GM12891 (cell line): ENCODE results near the gene ZNF764. TPM values are rescaled to one million over a fixed set of nuclear protein-coding genes. Genes with fewer than 3 reads are reported as not detected.
A peak's percentile ranks its signal among the peaks of the same experiment; 100 is the strongest.

ENCODE experiments used
- DNase-seq: peaks from one replicate; pipeline ENCODE4 v3.0.0; 2011; ENCODE audit warnings: low spot score; ENCODE audit not compliant: insufficient read length
- FAIRE-seq: peaks from 2 replicates; lab custom pipeline; 2011; peaks lifted over from hg19 to GRCh38; lab: Jason Lieb, UNC
- PAX5 ChIP-seq: IDR thresholded peaks from 2 replicates; pipeline ENCODE4 v1.6.1; 2011; ENCODE audit warnings: low read length, moderate library complexity, mild to moderate bottlenecking; ENCODE audit not compliant: insufficient read depth, severe bottlenecking
- POLR2A ChIP-seq: IDR thresholded peaks from 2 replicates; pipeline ENCODE4 v1.6.1; 2011; ENCODE audit warnings: low read depth, low read length, control low read depth
- POLR2AphosphoS5 ChIP-seq: IDR thresholded peaks from 2 replicates; pipeline ENCODE4 v1.6.1; 2011; ENCODE audit warnings: low read depth, low read length, control low read depth
- POU2F2 ChIP-seq: IDR thresholded peaks from 2 replicates; pipeline ENCODE4 v1.6.1; 2011; ENCODE audit warnings: low read depth, mild to moderate bottlenecking, control low read depth, low read length, moderate library complexity
- SPI1 ChIP-seq: IDR thresholded peaks from 2 replicates; pipeline ENCODE4 v1.6.1; 2011; ENCODE audit warnings: low read depth, low read length, control low read depth
- TAF1 ChIP-seq: IDR thresholded peaks from 2 replicates; pipeline ENCODE4 v1.6.1; 2011; ENCODE audit warnings: low read depth, low read length, control low read depth
- polyA plus RNA-seq: library from polyadenylated mRNA; unstranded; fragments of >200 nt; gene quantifications from one replicate; pipeline ENCODE4 v1.2.1, GENCODE V29; 2012; ENCODE audit warnings: low read depth, missing spikeins, inconsistent platforms; ENCODE audit not compliant: missing spikeins

Gene ZNF764
- 4.2 TPM for polyA plus RNA-seq

DNA sequence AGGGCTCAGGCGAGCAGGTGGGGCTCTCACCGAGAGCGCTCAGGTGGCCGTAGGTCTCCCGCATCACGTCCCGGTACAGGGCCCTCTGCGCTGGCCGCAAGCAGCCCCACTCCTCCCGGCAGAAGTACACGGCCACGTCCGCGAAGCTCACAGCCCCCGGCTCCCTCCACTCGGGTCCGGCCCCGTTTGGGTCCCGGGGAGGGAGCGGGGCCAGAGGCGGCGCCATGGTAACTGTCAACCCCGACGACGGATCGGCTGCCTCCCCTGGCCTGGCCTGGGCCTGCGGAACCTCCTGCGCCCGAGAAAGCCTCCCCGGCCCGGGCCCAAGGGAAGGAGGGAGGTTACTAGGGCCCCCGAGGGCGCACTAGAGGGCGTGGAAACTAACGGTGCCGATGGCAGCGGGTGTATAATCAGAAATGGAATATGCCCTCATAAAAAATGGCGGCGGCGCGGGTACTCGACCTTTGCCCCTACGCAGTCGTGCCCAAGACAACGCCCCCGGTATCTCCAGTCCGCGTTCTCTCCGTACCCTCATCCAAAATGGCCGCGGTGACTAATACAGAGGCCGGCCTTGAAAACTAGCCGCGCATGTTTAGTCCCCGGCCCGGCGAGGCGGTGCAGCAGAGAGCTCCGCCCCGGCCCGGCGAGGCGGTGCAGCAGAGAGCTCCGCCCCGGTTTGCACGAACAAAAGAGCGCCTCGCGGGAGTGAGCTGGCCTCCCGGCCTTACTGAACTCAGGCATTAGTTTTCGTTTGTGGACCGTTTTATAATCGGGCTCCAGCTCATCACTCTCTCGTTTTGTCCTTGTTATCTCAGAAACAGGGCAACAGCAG, at the start of gene ZNF764:
Gene ZNF764 (minus strand): TSS at position 418 of the 832 bp plus-strand sequence. CDS start 192 bp downstream, at position 226.
- TF ChIP-seq PAX5 (no peak), SPI1 (no peak), POU2F2 (no peak), TAF1 (0 out of 2 replicates have a peak, but pooled peaks have one; percentile 42), POLR2AphosphoS5 (no peak), POLR2A (peak; percentile 64; the same call in 1 of the 2 replicates)
- peak; percentile 93 for FAIRE-seq
- peak; percentile 92 for DNase-seq

- DNase-seq (no peak), FAIRE-seq (no peak)
- TF ChIP-seq POLR2A (no peak), SPI1 (no peak), POLR2AphosphoS5 (no peak), TAF1 (no peak), PAX5 (no peak)
Measured at GRCh38 chr16:30606004-30606403, 47.8 kb upstream of the ZNF764 start.

- no peak for FAIRE-seq
- TF ChIP-seq TAF1 (no peak), PAX5 (no peak), POU2F2 (no peak), SPI1 (no peak), POLR2A (no peak), POLR2AphosphoS5 (no peak)
Measured at GRCh38 chr16:30605158-30605557, 47.0 kb upstream of the ZNF764 start.

GRCh38 chr16:30604316-30604947, 46.3 kb upstream of the ZNF764 start:
- no peak for TF ChIP-seq POLR2AphosphoS5
- no peak for DNase-seq
- FAIRE-seq, result no peak

More at GRCh38 chr16:30605158-30605557, 47.0 kb upstream of the ZNF764 start:
- DNase-seq, result no peak

DNA sequence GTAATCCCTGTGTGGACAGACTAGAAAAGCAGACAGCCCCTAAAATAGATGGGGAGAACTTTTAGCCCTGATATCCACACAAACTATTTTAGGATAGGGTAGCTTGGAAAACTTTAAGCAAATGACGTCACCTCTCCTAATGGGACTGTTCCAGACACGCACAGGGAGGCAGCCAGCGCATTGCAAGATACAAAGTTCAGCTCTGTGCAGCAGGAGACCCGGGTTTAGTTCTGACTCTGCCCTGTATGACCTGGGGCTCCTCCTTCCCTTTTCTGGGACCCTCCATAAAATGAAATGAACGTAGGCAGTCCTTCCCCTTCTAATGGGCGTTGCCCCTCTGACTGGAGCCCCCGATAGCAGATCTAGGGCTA, 45.8 kb upstream of the ZNF764 start:
- TF ChIP-seq POU2F2 (no peak), PAX5 (no peak), SPI1 (no peak), TAF1 (no peak), POLR2A (no peak), POLR2AphosphoS5 (no peak)
- DNase-seq, result no peak
- no peak for FAIRE-seq

GRCh38 chr16:30602616-30603277, 44.6 kb upstream of the ZNF764 start:
- DNase-seq (no peak), FAIRE-seq (no peak)
- TF ChIP-seq POLR2A, result no peak
- TF ChIP-seq POLR2AphosphoS5, result no peak
- TF ChIP-seq SPI1, result no peak
- TF ChIP-seq POU2F2, result no peak
- no peak for TF ChIP-seq TAF1
- TF ChIP-seq PAX5, result no peak

DNA sequence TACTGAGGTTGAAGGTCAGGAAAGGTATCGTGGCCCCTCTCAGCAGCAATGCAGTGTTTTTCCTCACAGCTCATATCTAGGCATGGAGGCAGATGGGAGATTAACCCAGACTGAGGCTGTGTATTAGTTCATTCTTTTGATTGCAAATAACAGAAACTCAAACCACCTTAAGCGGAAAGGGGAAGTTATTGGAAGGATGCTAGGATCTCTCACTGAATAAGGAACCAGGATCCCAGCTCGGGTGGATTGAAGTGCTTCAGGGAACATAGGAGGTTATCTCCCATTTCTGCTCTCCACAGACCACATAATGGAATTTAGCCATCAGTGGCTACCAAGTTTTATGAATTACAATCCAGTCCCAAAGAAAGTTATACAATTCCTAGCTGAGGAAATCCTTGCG, 43.8 kb upstream of the ZNF764 start:
- DNase-seq (no peak), FAIRE-seq (no peak)
- TF ChIP-seq POLR2A (no peak), TAF1 (no peak), SPI1 (no peak), PAX5 (no peak), POLR2AphosphoS5 (no peak), POU2F2 (no peak)

DNA sequence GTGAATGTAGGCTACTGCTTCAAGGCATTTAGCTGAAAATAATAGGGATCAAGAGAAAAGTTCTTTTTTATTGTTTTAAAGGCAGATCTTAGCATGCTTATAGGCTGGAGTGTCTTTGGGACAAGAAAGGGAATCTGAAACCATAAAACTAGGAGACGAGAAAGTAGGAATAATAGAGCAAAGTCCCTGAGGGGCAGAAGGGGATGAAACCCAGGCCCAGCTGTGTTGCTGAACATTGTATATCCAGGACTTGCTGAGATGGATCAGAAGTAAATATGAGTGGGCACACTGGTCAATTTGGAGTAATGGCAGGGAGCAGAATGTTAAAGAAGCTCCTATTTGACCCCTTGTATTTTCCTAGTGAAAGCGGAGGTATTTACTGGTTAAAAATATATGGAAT, 42.8 kb upstream of the ZNF764 start:
- FAIRE-seq (no peak), DNase-seq (no peak)
- TF ChIP-seq POLR2A, result no peak
- no peak for TF ChIP-seq POU2F2

DNA sequence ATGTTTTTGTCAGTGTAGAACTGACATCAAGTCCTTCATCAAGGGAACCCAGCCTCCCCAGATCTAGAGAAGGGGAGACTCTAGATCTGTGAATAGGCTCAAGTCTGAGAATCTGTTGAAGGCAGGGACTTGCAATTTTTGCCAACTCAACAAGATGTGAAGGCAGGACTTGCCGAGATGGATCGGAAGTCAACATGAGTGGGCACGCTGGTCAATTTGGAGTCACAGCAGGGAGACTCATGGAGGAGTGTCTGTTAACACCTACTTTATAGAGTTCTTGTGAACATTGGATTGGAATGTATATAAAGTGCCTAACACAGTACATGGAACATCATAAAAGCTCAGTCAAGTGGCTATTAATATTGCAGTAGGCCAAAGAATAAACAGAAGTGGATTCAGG, 42.0 kb upstream of the ZNF764 start:
- TF ChIP-seq TAF1, result no peak
- TF ChIP-seq PAX5, result no peak
- no peak for TF ChIP-seq POU2F2
- TF ChIP-seq POLR2AphosphoS5, result no peak
- no peak for TF ChIP-seq SPI1
- TF ChIP-seq POLR2A, result no peak
- no peak for FAIRE-seq

More for the DNA sequence above, 42.0 kb upstream of the ZNF764 start:
- DNase-seq, result no peak
